ENCODE data around the gene VWA5B1.

VWA5B1 gene, protein sequence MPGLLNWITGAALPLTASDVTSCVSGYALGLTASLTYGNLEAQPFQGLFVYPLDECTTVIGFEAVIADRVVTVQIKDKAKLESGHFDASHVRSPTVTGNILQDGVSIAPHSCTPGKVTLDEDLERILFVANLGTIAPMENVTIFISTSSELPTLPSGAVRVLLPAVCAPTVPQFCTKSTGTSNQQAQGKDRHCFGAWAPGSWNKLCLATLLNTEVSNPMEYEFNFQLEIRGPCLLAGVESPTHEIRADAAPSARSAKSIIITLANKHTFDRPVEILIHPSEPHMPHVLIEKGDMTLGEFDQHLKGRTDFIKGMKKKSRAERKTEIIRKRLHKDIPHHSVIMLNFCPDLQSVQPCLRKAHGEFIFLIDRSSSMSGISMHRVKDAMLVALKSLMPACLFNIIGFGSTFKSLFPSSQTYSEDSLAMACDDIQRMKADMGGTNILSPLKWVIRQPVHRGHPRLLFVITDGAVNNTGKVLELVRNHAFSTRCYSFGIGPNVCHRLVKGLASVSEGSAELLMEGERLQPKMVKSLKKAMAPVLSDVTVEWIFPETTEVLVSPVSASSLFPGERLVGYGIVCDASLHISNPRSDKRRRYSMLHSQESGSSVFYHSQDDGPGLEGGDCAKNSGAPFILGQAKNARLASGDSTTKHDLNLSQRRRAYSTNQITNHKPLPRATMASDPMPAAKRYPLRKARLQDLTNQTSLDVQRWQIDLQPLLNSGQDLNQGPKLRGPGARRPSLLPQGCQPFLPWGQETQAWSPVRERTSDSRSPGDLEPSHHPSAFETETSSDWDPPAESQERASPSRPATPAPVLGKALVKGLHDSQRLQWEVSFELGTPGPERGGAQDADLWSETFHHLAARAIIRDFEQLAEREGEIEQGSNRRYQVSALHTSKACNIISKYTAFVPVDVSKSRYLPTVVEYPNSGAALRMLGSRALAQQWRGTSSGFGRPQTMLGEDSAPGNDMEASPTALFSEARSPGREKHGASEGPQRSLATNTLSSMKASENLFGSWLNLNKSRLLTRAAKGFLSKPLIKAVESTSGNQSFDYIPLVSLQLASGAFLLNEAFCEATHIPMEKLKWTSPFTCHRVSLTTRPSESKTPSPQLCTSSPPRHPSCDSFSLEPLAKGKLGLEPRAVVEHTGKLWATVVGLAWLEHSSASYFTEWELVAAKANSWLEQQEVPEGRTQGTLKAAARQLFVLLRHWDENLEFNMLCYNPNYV

DNA sequence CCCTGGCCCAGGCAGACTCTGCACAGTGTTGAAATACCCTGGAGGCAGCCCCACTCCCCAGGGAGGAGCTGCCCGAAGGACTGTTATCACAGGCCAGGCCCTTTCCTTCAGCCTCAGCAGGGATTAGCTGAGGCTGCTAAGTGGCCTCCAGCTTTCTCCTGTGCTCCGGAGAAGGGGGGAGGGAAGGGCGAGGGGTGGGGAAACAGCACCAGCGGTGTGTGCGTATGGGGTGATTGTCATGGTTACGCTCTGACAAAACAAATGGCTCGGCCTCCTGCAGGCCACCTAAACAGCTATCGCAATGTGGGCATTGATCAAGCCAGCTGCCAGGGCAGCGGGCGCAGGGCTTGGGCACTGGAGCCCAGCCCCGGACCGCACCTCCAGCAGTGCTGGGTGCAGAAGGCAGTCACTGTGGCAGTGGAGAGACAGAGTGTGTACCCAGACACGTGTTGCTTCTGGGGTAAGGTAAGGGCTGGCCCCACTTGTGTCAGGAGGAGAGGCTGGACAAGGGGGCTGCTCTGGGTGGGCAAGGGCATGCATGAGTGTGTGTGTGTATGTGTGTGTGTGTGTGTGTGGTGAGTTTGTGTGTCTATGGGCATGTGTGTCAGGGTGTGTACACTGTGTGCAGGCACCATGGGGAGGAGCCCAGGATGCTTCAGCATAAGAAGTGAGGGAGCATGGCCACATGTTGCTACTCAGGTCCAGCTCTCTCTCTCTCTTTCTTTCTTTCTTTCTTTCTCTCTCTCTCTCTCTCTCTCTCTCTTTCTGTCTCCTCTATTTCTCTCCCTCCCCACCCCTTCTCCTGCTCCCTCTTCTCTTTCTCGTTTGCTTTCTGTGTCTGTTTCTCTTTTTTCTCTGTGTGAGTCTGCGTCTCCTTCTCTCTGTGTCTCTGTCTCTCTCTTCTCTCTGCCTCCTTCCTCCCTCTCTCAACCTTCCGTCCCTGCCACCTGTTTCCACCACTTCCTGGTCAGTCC lies at the start of gene VWA5B1:
VWA5B1 (plus strand) TSS at position 252 of the 974 bp plus-strand sequence. CDS start 19,727 bp downstream, outside the sequence.
- Mint-ChIP-seq H3K9me3 (ENCODE audit: low read depth) (no peaks in the 10 kb centered on the region), H3K27me3 (peaks cover 37% of the 10 kb centered on the region), H3K27ac (no peak within 1 kb of the TSS), H3K4me3 (peak within 1 kb of the TSS; percentile 5), H3K36me3 (no peaks in the 10 kb centered on the region), H3K4me1 (ENCODE audit: low read depth) (peaks cover 17% of the 10 kb centered on the region)

DNA sequence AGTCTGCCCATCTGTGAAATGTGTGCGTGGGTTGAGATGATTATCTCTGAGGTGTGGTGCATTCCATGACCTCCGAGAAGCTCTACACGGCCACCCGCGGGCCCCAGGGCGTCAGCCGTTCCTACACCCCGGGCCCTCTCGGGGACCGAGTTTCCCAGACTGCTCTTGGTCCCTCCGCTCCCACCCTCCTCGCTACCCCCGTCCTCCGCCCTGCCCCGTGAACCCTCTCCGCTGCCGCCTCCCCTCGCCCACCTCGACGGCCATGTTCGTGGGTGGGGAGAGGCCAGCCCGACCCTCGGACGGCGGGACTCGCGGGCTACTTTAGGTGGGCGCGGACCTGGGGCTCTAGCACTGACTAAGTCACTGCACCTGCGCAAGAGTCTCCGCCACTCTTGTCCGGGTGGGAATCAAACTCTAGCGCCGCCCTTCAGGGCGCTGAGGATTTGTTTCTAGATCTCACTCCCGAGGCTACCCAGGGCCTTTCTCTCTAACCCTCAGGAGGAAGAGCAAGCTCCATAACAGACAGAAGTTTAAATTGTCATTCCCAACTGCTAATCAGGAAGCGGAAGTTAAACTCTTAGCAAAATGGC lies 47.7 kb upstream of the VWA5B1 start:
- H3K4me3 Mint-ChIP-seq, result no peak overlapping the region
- H3K27ac Mint-ChIP-seq, result no peak overlapping the region
- no peaks in the 10 kb centered on the region for H3K9me3 Mint-ChIP-seq (ENCODE audit: low read depth)
- H3K27me3 Mint-ChIP-seq, result peaks cover 14% of the 10 kb centered on the region
- H3K4me1 Mint-ChIP-seq (ENCODE audit: low read depth), result peaks cover under 1% of the 10 kb centered on the region
- no peaks in the 10 kb centered on the region for H3K36me3 Mint-ChIP-seq

DNA sequence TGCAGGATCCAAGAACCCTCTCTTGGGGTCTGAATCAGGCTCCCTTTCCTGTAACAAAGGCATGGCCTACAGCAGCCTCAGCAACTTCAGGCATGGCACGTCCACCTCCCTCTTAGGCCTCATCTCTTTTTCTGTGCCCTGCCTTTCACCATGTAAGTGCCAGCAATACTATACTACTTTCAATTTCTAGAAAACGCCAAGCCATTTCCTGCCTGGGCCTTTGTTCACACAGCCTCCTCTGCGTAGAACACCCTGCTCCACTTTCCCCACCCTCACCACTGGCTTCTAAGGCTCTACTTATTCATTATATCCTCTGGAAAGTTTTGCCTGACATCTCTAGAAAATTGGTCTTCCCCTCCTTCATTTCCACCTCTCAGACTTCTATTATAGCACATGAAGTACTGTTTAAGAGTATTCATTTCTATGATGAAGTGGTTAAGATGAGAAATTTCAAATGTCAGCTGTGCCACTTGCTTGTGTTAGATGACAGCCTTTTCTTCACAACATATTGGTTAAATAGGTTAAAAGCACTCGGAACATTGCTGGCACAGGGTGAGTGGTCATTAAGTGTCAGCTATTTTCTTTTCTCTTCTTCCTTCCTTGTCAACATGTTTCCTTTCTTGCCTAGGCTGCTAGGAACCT lies 41.6 kb upstream of the VWA5B1 start:
- no peaks in the 10 kb centered on the region for H3K36me3 Mint-ChIP-seq
- H3K27ac Mint-ChIP-seq, result peak overlapping the region; percentile 90
- peak overlapping the region; percentile 30 for H3K4me3 Mint-ChIP-seq
- H3K27me3 Mint-ChIP-seq, result no peaks in the 10 kb centered on the region
- H3K9me3 Mint-ChIP-seq (ENCODE audit: low read depth), result no peaks in the 10 kb centered on the region
- H3K4me1 Mint-ChIP-seq (ENCODE audit: low read depth), result peaks cover 14% of the 10 kb centered on the region

DNA sequence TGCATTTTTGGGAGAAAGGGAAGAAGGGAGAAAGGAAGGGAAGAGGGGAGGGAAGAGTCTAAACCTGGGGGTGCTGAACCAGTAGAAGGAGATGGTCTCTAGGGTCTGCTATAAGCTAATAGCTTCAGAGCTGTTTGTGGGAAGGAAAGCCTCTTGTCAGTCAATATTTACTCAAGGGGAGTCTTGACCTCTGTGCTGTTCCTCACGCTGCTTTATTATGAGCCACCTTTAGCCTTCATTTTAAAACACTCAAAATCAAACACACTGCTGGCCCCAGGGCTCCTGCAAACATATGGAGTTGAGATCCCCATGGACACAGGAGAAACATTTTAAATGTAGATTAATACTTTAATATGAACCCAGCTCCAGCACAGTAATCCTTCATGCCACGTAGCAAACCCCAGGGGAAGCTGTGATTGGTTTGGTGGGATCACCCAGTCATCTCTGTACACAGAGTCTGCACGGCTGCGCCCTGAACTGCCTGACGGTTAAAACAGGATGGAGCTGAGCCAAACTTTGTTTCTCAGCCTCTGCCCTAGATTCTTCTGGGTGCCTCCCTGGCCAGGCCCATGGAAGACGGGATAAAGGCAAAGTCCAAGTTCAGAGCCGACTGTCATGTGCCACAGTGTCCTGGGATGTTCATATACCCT lies 40.2 kb upstream of the VWA5B1 start:
- no peaks in the 10 kb centered on the region for H3K36me3 Mint-ChIP-seq
- H3K4me3 Mint-ChIP-seq, result no peak overlapping the region
- no peaks in the 10 kb centered on the region for H3K9me3 Mint-ChIP-seq (ENCODE audit: low read depth)
- H3K4me1 Mint-ChIP-seq (ENCODE audit: low read depth), result peaks cover 14% of the 10 kb centered on the region
- no peaks in the 10 kb centered on the region for H3K27me3 Mint-ChIP-seq
- no peak overlapping the region for H3K27ac Mint-ChIP-seq

DNA sequence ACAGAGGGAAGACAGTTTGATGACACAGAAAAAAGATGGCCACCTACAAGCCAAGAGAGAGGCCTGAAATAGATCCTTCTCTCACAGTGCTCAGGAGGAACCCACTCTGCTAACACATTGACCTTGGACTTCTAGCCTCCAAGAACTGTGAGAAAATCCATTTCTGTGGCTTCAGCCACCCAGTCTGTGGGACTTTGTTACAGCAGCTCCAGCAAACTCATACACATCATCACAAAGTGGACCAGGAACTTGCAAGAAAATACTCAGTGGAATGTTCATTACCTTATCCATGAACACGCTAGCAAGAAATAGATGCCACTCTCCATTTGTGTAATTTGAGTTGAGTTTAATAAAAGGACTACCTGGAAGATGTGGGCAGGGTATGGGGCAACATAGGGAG lies 38.1 kb upstream of the VWA5B1 start:
- Mint-ChIP-seq H3K36me3 (no peaks in the 10 kb centered on the region), H3K27me3 (peaks cover 3% of the 10 kb centered on the region), H3K4me1 (ENCODE audit: low read depth) (peaks cover 17% of the 10 kb centered on the region), H3K27ac (no peak overlapping the region), H3K4me3 (no peak overlapping the region), H3K9me3 (ENCODE audit: low read depth) (no peaks in the 10 kb centered on the region)

DNA sequence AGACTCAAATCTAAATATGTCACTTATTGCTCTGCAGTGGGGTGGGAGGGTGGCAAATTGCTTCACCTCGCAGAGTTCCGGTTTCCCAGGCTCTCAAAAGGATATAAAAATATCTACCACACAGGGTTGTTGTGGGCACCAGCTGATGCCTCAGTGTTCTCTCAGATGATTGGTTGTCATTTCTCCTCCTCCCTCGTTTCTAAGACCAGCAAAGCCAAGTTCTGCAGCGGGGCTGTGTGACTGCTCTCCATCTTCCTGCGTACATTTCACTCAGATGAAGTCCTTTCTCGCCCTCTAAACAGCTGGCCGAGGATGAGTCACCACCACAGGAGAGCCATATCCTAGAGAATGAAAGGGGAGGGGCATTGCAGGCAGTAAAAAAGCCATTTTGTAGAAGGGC lies 35.0 kb upstream of the VWA5B1 start:
- no peak overlapping the region for H3K27ac Mint-ChIP-seq
- H3K9me3 Mint-ChIP-seq (ENCODE audit: low read depth), result no peaks in the 10 kb centered on the region
- H3K4me1 Mint-ChIP-seq (ENCODE audit: low read depth), result peaks cover 4% of the 10 kb centered on the region
- no peaks in the 10 kb centered on the region for H3K36me3 Mint-ChIP-seq
- H3K27me3 Mint-ChIP-seq, result peaks cover 7% of the 10 kb centered on the region
- H3K4me3 Mint-ChIP-seq, result no peak overlapping the region

DNA sequence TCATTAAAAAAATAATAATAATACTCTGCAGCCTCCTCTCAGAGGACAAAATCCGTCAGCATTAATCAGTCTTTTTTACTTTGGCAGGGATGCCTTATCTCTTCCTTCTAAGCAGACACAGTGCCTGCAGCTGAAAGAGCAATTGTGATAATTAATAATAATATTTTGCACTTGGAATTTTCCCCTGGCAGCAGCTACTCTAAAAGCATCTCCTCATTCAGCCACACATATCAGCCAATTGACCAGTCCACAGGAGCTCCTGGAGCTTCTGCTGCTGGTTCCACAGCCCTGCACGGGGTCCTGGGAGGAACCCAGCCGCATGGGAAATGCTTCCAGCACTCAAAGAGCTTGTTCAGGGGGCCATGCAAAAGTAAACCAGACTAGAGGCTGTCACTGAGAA lies 31.0 kb upstream of the VWA5B1 start:
- H3K4me1 Mint-ChIP-seq (ENCODE audit: low read depth), result peaks cover 4% of the 10 kb centered on the region
- H3K9me3 Mint-ChIP-seq (ENCODE audit: low read depth), result no peaks in the 10 kb centered on the region
- H3K4me3 Mint-ChIP-seq, result no peak overlapping the region
- H3K36me3 Mint-ChIP-seq, result no peaks in the 10 kb centered on the region
- no peak overlapping the region for H3K27ac Mint-ChIP-seq
- H3K27me3 Mint-ChIP-seq, result peaks cover 7% of the 10 kb centered on the region

DNA sequence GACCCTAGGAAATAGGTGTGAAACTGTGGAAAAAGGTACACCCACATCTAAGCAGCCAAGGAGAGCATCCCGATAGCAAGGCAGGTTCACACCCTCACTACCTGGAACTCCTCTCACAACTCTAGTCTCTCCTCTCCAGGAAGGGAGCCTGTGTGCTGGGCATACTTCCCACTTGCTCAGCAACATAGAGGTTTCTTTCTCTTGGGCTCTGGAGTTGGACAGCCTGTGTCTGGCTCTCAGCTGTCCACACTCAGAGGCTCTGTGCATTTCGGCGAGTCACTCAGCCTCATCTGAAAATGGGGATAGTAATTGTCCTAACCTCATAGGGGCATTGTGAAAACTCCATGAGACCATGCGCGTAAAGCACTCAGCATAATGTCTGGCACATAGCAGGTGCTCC lies 29.6 kb upstream of the VWA5B1 start:
- H3K9me3 Mint-ChIP-seq (ENCODE audit: low read depth), result no peaks in the 10 kb centered on the region
- H3K4me3 Mint-ChIP-seq, result no peak overlapping the region
- H3K27me3 Mint-ChIP-seq, result peaks cover 7% of the 10 kb centered on the region
- no peaks in the 10 kb centered on the region for H3K4me1 Mint-ChIP-seq (ENCODE audit: low read depth)
- H3K27ac Mint-ChIP-seq, result no peak overlapping the region
- no peaks in the 10 kb centered on the region for H3K36me3 Mint-ChIP-seq

DNA sequence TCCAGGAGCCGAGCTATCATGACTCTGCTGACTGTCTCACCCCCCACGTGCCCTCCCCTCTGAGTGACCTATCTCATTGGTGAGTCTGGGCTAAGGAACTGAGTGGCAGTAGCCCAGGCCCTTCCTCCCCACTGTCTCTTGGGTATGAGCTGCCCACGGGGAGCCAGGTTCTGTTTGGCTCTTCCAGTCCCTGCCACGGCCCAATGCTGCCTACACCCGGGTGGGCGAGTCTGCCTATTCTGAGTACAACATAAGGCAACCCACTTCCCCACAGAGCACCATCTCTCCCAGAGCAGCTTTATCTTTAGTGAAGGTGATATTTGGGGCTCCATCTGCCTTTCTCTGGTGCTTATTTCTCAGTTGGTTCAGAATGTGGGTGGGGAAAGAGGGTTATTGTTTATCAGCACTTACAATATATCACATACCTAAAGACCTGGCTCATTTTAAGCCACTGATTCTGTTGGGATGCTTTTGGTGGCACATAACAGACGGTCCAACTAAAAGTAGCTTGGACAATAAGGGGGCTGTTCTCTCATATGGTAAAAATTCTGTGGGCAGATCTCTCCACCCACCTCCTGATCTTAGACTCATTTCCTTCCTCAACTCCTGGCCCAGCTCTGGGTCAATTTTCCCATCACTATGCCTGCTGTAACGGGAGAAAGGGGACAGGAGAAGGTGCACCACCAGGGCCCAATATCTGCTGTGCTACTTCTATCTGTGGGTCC lies 27.7 kb upstream of the VWA5B1 start:
- H3K4me1 Mint-ChIP-seq (ENCODE audit: low read depth), result no peaks in the 10 kb centered on the region
- no peak overlapping the region for H3K27ac Mint-ChIP-seq
- no peaks in the 10 kb centered on the region for H3K9me3 Mint-ChIP-seq (ENCODE audit: low read depth)
- H3K4me3 Mint-ChIP-seq, result no peak overlapping the region
- H3K36me3 Mint-ChIP-seq, result no peaks in the 10 kb centered on the region
- H3K27me3 Mint-ChIP-seq, result peaks cover 2% of the 10 kb centered on the region

DNA sequence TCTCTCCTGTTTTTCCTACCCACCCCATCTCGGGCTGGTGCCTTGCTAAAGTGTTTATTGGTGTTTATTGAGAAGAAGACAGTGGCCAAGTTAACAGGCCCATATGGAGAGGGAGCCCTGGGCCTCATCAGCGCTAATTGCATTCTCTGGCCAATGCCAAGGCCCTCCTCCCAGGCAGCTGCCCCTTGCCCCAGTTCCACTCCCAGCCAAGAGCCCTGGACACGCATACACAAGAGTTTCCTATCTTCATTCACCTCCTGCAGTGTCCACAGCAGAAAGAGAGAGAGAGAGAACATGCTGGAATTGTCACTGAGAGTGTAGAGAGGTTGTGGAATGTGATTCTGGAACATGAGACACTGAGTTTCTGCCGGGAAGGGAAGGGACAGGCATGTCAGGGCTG lies 25.4 kb upstream of the VWA5B1 start:
- Mint-ChIP-seq H3K4me1 (ENCODE audit: low read depth) (no peaks in the 10 kb centered on the region), H3K27me3 (peaks cover 5% of the 10 kb centered on the region), H3K36me3 (no peaks in the 10 kb centered on the region), H3K27ac (no peak overlapping the region), H3K4me3 (no peak overlapping the region), H3K9me3 (ENCODE audit: low read depth) (no peaks in the 10 kb centered on the region)

DNA sequence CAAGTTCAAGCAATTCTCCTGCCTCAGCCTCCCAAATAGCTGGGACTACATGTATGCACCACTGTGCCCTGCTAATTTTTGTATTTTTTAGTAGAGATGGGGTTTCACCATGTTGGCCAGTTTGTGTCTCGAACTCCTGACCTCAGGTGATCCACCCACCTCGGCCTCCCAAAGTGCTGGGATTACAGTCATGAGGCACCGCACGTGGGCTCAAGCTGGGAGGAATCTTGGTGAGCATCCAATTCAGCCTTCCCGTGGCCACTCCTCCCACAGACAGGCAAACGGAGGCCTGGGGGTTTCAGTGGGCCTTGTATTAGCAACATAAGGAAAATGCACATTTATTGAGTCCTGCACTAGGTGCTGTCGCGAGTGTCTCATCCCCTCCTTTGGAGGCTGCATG lies 24.5 kb upstream of the VWA5B1 start:
- H3K9me3 Mint-ChIP-seq (ENCODE audit: low read depth), result peaks cover 7% of the 10 kb centered on the region

DNA sequence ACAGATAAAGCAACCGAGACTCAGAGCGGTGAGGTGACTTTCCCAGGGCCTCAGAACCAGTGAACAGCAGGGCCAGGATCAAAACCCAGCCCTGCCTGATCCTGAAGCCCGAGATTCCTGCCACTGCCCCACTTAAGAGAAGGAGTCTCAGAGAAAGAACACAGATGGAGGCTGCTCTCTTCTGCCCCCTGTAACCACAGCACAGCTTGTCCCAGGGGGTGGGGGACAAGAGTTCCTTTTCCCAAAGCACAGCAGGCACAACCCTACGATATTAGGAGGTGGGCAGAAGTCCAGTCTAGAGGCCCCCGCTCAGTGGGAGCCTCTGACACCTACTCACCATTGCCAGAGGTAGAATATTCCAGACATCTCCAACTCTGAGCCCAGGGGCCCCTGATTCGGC lies 24.0 kb upstream of the VWA5B1 start:
- Mint-ChIP-seq H3K27ac (no peak overlapping the region), H3K4me3 (no peak overlapping the region), H3K27me3 (peaks cover 11% of the 10 kb centered on the region), H3K4me1 (ENCODE audit: low read depth) (no peaks in the 10 kb centered on the region), H3K36me3 (peaks cover 6% of the 10 kb centered on the region), H3K9me3 (ENCODE audit: low read depth) (peaks cover 7% of the 10 kb centered on the region)

More for the DNA sequence above, 24.5 kb upstream of the VWA5B1 start:
- Mint-ChIP-seq H3K36me3 (peaks cover 6% of the 10 kb centered on the region), H3K4me3 (no peak overlapping the region), H3K27me3 (peaks cover 10% of the 10 kb centered on the region), H3K4me1 (ENCODE audit: low read depth) (no peaks in the 10 kb centered on the region), H3K27ac (no peak overlapping the region)

Measured in activated naive CD8-positive, alpha-beta T cell (primary cell).